GM12864 (cell line): Measurements from ENCODE around the gene MORN3.
"Not testable (repeated sequence)": the region's sequence is repeated elsewhere in the genome, so short reads cannot be mapped to it uniquely, and the experiment has no call there.

Experiments
- DNase-seq: peaks from one replicate; pipeline ENCODE4 v3.0.0-alpha.2; 2011; ENCODE audit warnings: low read depth
- H3K4me3 ChIP-seq: 2 replicates; pipeline ENCODE4 v1.5.1; 2011; ENCODE audit warnings: mild to moderate bottlenecking, low read depth, low read length, control low read depth
- TF ChIP-seq, protein P1 (sequence below): IDR thresholded peaks from 2 replicates; pipeline ENCODE4 v1.5.1; 2011; ENCODE audit warnings: low read depth, mild to moderate bottlenecking, moderate library complexity, low read length, control low read depth, inconsistent platforms; ENCODE audit errors: missing control alignments

The MORN3 gene

DNA sequence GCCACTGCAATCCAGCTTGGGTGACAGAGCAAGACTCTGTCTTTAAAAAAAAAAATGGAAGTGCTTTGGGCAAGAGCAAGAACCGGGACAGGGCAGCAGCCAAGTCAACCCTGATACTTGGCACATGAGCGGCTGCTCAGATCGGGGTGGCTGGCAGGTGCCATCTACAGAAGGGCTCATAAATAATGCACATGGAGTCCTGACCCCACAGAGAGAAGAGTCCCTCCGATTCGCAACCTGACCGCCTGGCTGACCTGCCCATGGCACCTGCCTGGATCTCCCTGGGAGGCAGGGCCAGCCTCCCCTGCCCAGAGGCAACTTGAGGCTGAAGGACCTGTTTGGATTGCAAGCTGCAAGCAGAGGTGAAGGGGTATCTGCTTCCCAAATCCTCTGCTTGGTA, 33.5 kb upstream of the MORN3 start:
- TF ChIP-seq, protein P1, sequence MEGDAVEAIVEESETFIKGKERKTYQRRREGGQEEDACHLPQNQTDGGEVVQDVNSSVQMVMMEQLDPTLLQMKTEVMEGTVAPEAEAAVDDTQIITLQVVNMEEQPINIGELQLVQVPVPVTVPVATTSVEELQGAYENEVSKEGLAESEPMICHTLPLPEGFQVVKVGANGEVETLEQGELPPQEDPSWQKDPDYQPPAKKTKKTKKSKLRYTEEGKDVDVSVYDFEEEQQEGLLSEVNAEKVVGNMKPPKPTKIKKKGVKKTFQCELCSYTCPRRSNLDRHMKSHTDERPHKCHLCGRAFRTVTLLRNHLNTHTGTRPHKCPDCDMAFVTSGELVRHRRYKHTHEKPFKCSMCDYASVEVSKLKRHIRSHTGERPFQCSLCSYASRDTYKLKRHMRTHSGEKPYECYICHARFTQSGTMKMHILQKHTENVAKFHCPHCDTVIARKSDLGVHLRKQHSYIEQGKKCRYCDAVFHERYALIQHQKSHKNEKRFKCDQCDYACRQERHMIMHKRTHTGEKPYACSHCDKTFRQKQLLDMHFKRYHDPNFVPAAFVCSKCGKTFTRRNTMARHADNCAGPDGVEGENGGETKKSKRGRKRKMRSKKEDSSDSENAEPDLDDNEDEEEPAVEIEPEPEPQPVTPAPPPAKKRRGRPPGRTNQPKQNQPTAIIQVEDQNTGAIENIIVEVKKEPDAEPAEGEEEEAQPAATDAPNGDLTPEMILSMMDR = no peak
- H3K4me3 ChIP-seq = no peak overlapping the region
- no peak for DNase-seq

DNA sequence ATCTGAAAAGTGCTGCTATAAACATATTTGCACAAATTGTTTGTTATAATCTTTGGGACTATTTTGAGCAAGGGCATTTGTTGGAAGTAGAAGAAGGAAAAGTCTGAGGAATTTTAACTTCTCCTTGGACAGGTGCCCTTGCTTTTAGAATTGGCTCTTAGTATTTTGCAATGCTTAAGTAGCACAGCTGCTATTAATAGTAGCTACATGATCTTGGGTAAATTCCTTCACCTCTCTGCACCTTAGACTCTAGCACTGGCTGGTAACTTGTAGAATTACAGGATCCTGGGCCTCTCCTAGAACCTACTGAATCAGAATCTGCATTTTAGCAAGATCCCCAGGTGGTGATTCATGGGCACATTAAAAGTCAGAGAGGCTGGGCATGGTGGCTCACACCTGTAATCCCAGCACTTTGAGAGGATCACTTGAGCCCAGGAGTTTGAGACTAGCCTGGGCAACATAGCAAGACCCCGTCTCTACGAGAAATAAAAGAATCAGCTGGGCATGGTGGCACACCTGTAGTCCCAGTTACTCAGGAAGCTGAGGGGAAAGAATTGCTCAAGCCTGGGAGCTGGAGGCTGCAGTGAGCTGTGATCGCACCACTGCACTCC, 32.3 kb upstream of the MORN3 start:
- no peak overlapping the region for H3K4me3 ChIP-seq
- TF ChIP-seq, protein P1 = no peak
- no peak for DNase-seq

DNA sequence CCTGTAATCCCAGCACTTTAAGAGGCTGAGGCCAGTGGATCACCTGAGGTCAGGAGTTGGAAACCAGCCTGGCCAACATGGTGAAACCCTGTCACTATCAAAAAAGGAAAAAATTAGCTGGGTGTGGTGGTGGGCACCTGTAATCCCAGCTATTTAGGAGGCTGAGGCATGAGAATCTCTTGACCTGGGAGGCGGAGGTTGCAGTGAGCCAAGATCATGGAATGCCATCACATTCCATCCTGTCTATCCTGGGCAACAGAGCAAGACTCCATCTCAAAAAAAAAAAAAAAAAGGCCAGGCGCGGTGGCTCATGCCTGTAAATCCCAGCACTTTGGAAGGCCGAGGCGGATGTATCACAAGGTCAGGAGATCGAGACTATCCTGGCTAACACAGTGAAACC, 28.4 kb upstream of the MORN3 start:
- DNase-seq, H3K4me3 ChIP-seq: not testable (repeated sequence)

DNA sequence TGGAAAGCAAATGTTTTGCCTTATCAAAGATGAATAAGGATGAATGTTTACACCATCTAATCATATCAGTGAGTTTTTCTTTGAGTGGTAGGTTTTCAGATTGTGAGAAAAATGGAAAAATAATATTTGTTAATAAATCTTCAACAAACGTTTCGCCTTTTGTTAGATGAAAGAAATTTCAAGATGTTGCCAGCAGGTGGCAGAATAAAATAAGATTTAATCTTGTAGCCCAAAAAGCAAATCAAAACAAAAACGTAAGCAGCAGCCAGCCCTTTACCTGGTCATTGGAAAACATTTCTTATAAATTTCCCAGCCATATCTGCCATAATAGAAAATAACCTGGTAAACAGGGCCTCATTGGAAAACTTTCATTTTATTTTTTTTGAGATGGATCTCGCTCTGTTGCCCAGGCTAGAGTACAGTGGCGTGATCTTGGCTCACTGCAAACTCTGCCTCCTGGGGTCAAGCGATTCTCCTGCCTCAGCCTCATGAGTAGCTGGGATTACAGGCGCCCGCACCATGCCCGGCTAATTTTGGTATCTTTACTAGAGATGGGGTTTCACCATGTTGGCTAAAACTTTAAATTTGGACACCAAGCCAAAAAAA, 27.7 kb upstream of the MORN3 start:
- no peak overlapping the region for H3K4me3 ChIP-seq

DNA sequence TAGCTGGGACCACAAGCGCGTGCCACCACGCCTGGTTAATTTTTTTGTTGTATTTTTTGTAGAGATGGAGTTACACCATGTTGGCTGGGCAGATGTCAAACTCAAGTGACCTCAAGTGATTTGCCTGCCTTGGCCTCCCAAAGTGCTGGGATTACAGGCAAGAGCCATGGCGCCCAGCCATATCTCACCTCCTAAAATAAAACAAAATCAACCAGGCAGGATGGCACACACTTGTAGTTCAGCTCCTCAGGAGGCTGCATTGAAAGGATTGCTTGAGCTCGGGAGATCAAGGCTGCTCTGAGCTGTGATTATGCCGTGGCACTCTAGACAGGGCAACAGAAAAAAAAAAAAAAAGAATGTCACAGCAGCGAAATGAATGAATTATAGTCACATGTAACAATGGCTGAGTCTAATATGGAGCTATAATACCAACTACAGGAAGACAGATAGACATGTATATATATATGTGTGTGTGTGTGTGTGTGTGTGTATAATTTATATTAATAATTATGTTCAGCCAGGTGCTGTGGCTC, 23.8 kb upstream of the MORN3 start:
- TF ChIP-seq, protein P1 = no peak

More for the DNA sequence above, 27.7 kb upstream of the MORN3 start:
- TF ChIP-seq, protein P1 = peak; percentile 16
- no peak for DNase-seq

DNA sequence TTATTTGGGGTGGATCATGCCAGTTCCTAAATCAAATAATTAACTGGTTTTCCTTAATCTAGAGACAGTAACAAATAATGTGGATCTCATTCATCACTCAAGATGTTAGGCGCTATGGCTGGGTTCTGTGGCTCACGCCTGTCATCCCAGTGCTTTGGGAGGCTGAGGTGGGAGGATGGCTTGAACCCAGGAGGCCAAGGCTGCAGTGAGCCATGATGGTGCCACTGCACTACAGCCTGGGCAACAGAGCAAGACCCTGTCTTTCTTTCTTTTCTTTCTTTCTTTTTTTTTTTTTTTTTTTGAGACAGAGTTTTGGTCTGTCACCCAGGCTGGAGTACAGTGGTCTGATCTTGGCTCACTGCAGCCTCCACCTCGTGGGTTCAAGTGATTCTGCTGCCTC, 23.3 kb upstream of the MORN3 start:
- H3K4me3 ChIP-seq, DNase-seq: not testable (repeated sequence)

More for the DNA sequence above, 23.8 kb upstream of the MORN3 start:
- no peak for DNase-seq
- H3K4me3 ChIP-seq = no peak overlapping the region

DNA sequence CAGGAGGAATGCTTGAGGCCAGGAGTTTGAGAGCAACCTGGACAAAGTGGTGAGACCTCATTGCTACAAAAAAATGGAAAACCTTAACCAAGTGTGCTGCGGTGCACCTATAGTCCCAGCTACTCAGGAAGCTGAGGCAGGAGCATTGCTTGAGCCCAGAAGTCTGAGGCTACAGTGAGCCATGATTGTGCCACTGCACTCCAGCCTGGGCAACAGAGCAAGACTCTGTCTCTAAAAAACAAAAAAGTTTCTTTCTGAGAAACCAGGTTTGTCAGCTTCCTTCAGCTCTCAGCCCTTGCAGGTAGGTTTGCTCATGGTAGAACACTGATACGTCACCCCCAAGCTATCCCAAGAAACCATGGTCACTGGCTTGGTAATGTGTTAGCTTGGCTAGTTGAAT, 20.0 kb upstream of the MORN3 start:
- TF ChIP-seq, protein P1 = no peak
- H3K4me3 ChIP-seq = no peak overlapping the region
- DNase-seq = no peak

DNA sequence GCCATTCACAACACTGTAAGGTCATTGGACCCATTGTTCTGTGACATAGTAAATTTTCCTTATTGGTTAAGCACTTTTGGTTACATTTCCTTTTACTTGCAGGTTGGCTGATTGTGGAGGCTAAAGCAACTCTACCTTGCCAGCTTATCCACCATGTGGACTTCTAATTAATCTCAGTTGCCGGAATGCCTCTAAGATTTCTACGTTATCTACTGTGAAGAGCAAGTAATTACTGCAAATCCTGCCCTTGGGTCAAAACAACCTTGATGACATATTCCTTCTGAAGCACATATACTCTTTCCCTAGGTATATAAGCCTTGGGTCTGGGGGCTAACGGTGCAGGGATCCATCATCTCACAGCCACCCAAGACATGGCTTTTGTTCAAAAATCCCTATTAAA, 19.5 kb upstream of the MORN3 start:
- no peak for DNase-seq
- H3K4me3 ChIP-seq = no peak overlapping the region
- TF ChIP-seq, protein P1 = no peak

DNA sequence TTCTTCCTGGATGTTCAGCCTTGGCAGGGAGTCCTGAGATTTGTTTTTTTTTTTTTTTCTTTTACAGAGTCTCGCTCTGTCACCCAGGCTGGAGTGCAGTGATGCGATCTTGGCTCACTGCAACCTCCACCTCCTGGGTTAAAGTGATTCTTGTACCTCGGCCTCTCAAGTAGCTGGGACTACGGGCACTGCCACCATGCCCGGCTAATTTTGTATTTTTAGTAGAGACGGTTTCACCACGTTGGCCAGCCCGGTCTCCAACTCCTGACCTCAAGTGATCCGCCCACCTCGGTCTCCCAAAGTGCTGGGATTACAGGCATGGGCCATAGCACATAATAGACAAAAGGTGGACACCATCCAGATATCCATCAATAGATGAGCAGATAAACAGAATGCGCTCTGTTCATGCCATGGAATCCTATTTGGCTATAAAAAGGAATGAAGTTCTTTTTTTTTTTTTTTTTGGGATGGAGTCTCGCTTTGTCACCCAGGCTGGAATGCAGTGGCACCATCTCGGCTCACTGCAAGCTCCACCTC, 10.3 kb upstream of the MORN3 start:
- not testable (repeated sequence) for DNase-seq, H3K4me3 ChIP-seq
